Medulla oblongata (tissue), 1 donor: ENCODE measurements around the gene ASPN.

Experiments used
- DNase-seq: peaks from one replicate; pipeline ENCODE4 v3.0.0-alpha.2; 2015; ENCODE audit errors: extremely low spot score

ASPN gene

GRCh38 chr9:92504881-92505280 lies 22.6 kb upstream of the ASPN start:
- DNase-seq, result no peak

GRCh38 chr9:92503156-92503555 lies 20.9 kb upstream of the ASPN start:
- no peak for DNase-seq

- no peak for DNase-seq
These were observed 19.5 kb upstream of the ASPN start for GRCh38 chr9:92501671-92502393.

- no peak for DNase-seq
These were observed 18.4 kb upstream of the ASPN start for GRCh38 chr9:92500725-92501124.

- DNase-seq, result no peak
These were observed 17.4 kb upstream of the ASPN start for GRCh38 chr9:92499701-92500100.

GRCh38 chr9:92496396-92497176 lies 14.3 kb upstream of the ASPN start:
- DNase-seq, result no peak

GRCh38 chr9:92494856-92495255 lies 12.6 kb upstream of the ASPN start:
- DNase-seq, result no peak

GRCh38 chr9:92493749-92494387 lies 11.6 kb upstream of the ASPN start:
- no peak for DNase-seq

GRCh38 chr9:92492781-92493401 lies 10.6 kb upstream of the ASPN start:
- DNase-seq, result no peak

- DNase-seq, result no peak
These were observed 6.6 kb upstream of the ASPN start for GRCh38 chr9:92488681-92489550.

GRCh38 chr9:92486371-92486770 lies 4.1 kb upstream of the ASPN start:
- no peak for DNase-seq

GRCh38 chr9:92484563-92484962 lies 2.3 kb upstream of the ASPN start:
- DNase-seq, result no peak

GRCh38 chr9:92483627-92484545 lies 1.6 kb upstream of the ASPN start:
- no peak for DNase-seq

GRCh38 chr9:92482805-92483204 lies 499 bp upstream of the ASPN start:
- no peak for DNase-seq

GRCh38 chr9:92480986-92481633 lies 1.2 kb downstream of the ASPN start:
- no peak for DNase-seq

GRCh38 chr9:92480291-92480771 lies 2.0 kb downstream of the ASPN start:
- DNase-seq, result no peak

GRCh38 chr9:92479346-92479745 lies 3.0 kb downstream of the ASPN start:
- DNase-seq, result no peak

GRCh38 chr9:92478783-92479182 lies 3.5 kb downstream of the ASPN start:
- DNase-seq, result no peak

- DNase-seq, result no peak
These were observed 5.3 kb downstream of the ASPN start for GRCh38 chr9:92476962-92477361.

- DNase-seq, result no peak
These were observed 7.7 kb downstream of the ASPN start for GRCh38 chr9:92474587-92474986.
